ENCODE measurements around the gene PCGF5.

GRCh38 chr10:91210435-91210834 is 10.0 kb upstream of the PCGF5 start:
- TF ChIP-seq, protein P1, sequence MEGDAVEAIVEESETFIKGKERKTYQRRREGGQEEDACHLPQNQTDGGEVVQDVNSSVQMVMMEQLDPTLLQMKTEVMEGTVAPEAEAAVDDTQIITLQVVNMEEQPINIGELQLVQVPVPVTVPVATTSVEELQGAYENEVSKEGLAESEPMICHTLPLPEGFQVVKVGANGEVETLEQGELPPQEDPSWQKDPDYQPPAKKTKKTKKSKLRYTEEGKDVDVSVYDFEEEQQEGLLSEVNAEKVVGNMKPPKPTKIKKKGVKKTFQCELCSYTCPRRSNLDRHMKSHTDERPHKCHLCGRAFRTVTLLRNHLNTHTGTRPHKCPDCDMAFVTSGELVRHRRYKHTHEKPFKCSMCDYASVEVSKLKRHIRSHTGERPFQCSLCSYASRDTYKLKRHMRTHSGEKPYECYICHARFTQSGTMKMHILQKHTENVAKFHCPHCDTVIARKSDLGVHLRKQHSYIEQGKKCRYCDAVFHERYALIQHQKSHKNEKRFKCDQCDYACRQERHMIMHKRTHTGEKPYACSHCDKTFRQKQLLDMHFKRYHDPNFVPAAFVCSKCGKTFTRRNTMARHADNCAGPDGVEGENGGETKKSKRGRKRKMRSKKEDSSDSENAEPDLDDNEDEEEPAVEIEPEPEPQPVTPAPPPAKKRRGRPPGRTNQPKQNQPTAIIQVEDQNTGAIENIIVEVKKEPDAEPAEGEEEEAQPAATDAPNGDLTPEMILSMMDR (IDR thresholded peaks at IDR 0.05; ENCODE audit: low read depth, low read length, poor library complexity, severe bottlenecking), result no peak
- no peak for TF ChIP-seq EZH2phosphoT487 (IDR thresholded peaks at IDR 0.05; ENCODE audit: borderline replicate concordance, low read length)

Data from DOHH2 (cell line).